HCT116 (cell line): ENCODE data around the gene SLC22A12. TPM values are rescaled to one million over a fixed set of nuclear protein-coding genes. Genes with fewer than 3 reads are reported as not detected.

Experiments used
- ATAC-seq: fragments of 200-7000 bp; cut with Tn5 transposase; 2 replicates; pipeline ENCODE4 v1.9.1; 2020; ENCODE audit warnings: mild to moderate bottlenecking, moderate library complexity
- BruUV-seq: library from RNA; stranded (reverse); fragments of 400-500 nt; replicated peaks from 2 replicates; lab custom pipeline; 2021; lab: Mats Ljungman, UMichigan
- CTCF ChIA-PET: fragments of 300-600 bp; sonication (Branson Sonifier 250); formaldehyde crosslinking; loops from one replicate; lab custom pipeline; 2021; ENCODE audit warnings: antibody characterized with exemption; lab: Charles Lee
- POLR2A ChIA-PET: fragments of 300-600, 350-600 bp; sonication (Branson Sonifier 250); formaldehyde crosslinking; loops from one replicate; lab custom pipeline; 2021; ENCODE audit warnings: antibody characterized with exemption; lab: Charles Lee
- RAD21 ChIA-PET, 2 experiments: fragments of 300-600 bp; sonication (Branson Sonifier 250); formaldehyde crosslinking; loops; one replicate each; lab custom pipeline; 2023; ENCODE audit warnings: low total read pairs in 2 of 2; ENCODE audit not compliant: uncharacterized antibody in 2 of 2, unreplicated experiment in 2 of 2, low non-redundant PET in 1 of 2; lab: Charles Lee
- DNase-seq: peaks from one replicate; pipeline ENCODE4 v3.0.0-alpha.2; 2010; ENCODE audit warnings: low read depth, low spot score
- H2AFZ ChIP-seq: fragments of 200-600 bp; shearing (Covaris generic), sonication (generic); 2 replicates; pipeline ENCODE4 v1.6.1; 2017; ENCODE audit warnings: low read depth, mixed run types, mixed read lengths, antibody characterized with exemption, low read length; ENCODE audit not compliant: poor library complexity, severe bottlenecking
- H3K27ac ChIP-seq: 2 replicates; pipeline ENCODE4 v1.5.1; 2012; ENCODE audit warnings: low read depth, low read length
- H3K27me3 ChIP-seq: fragments of 200-600 bp; sonication (generic); 2 replicates; pipeline ENCODE4 v1.6.1; 2016; ENCODE audit warnings: mixed run types, low read length, mixed read lengths; ENCODE audit not compliant: insufficient read depth
- H3K36me3 ChIP-seq, 2 experiments: fragments of 200-500 bp in 1 of 2; fragments of 200-600 bp in 1 of 2; sonication (Bioruptor generic) in 1 of 2; sonication (generic) in 1 of 2; 2 replicates each; pipeline versions ENCODE4 v1.5.1 to v1.6.1; 2014 to 2016; ENCODE audit warnings: low read length in 2 of 2, inconsistent platforms in 1 of 2, mixed read lengths in 1 of 2, mixed run types in 1 of 2; ENCODE audit not compliant: insufficient read depth in 2 of 2, control insufficient read depth in 1 of 2
- H3K4me1 ChIP-seq, 2 experiments: fragments of 200-600 bp in 1 of 2; sonication (generic) in 1 of 2; 2 replicates each; pipeline versions ENCODE4 v1.5.1 to v1.6.1; 2012 to 2017; ENCODE audit warnings: low read length in 2 of 2, inconsistent platforms in 1 of 2, mild to moderate bottlenecking in 1 of 2, mixed read lengths in 1 of 2, mixed run types in 1 of 2, moderate library complexity in 1 of 2; ENCODE audit not compliant: insufficient read depth in 2 of 2, control insufficient read depth in 1 of 2
- H3K4me2 ChIP-seq: fragments of 200-600 bp; sonication (generic); 2 replicates; pipeline ENCODE4 v1.6.1; 2017; ENCODE audit warnings: mixed run types, low read length, mixed read lengths
- H3K4me3 ChIP-seq, 2 experiments: fragments of 200-600 bp in 1 of 2; sonication (generic) in 1 of 2; replicated peaks in 1 of 2; 2 replicates each; pipeline ENCODE4 v1.5.1; 2011 to 2016; ENCODE audit warnings: low read length in 2 of 2, control low read depth in 1 of 2, low read depth in 1 of 2, mild to moderate bottlenecking in 1 of 2, mixed read lengths in 1 of 2, mixed run types in 1 of 2
- H3K79me2 ChIP-seq: fragments of 200-600 bp; sonication (generic); 2 replicates; pipeline ENCODE4 v1.6.1; 2017; ENCODE audit warnings: mild to moderate bottlenecking, mixed run types, low read length, moderate library complexity, mixed read lengths; ENCODE audit not compliant: insufficient read depth
- H3K9ac ChIP-seq: fragments of 200-600 bp; sonication (generic); 2 replicates; pipeline ENCODE4 v1.6.1; 2016; ENCODE audit warnings: low read length, mixed read lengths
- H3K9me2 ChIP-seq: fragments of 200-600 bp; sonication (generic), shearing (Covaris generic); 2 replicates; pipeline ENCODE4 v1.6.1; 2017; ENCODE audit warnings: mixed run types, mild to moderate bottlenecking, moderate library complexity; ENCODE audit not compliant: insufficient read depth
- H3K9me3 ChIP-seq, 2 experiments: fragments of 200-500 bp in 1 of 2; fragments of 200-600 bp in 1 of 2; sonication (Bioruptor generic) in 1 of 2; sonication (generic) in 1 of 2; 2 replicates each; pipeline ENCODE4 v1.6.1; 2014 to 2017; ENCODE audit warnings: low read length in 2 of 2, mixed read lengths in 2 of 2, inconsistent platforms in 1 of 2, low read depth in 1 of 2, mild to moderate bottlenecking in 1 of 2, mixed run types in 1 of 2, moderate library complexity in 1 of 2; ENCODE audit not compliant: control insufficient read depth in 1 of 2, insufficient read depth in 1 of 2
- H4K20me1 ChIP-seq: fragments of 200-600 bp; sonication (generic), shearing (Covaris generic); 2 replicates; pipeline ENCODE4 v1.6.1; 2017; ENCODE audit warnings: mixed run types, mild to moderate bottlenecking, moderate library complexity; ENCODE audit not compliant: insufficient read depth
- CTCF ChIP-seq, 3 experiments: fragments of 200-600 bp in 1 of 3; sonication (generic) in 1 of 3; IDR thresholded peaks in 2 of 3; conservative IDR thresholded peaks in 1 of 3; 2 replicates each; pipeline ENCODE4 v1.5.1; 2012 to 2017; ENCODE audit warnings: low read depth in 2 of 3, low read length in 2 of 3, antibody characterized with exemption in 1 of 3, borderline replicate concordance in 1 of 3, control low read depth in 1 of 3, mild to moderate bottlenecking in 1 of 3, mixed read lengths in 1 of 3, mixed run types in 1 of 3, moderate library complexity in 1 of 3; ENCODE audit not compliant: insufficient read depth in 1 of 3
- ELF1 ChIP-seq: IDR thresholded peaks from 2 replicates; pipeline ENCODE4 v1.6.1; 2012; ENCODE audit warnings: low read depth, borderline replicate concordance
- EZH2 ChIP-seq: fragments of 200-600 bp; sonication (generic); IDR thresholded peaks from 2 replicates; pipeline ENCODE4 v1.6.1; 2017; ENCODE audit warnings: antibody characterized with exemption, mixed run types
- POLR2AphosphoS5 ChIP-seq: IDR thresholded peaks from 2 replicates; pipeline ENCODE4 v1.6.1; 2011; ENCODE audit warnings: mild to moderate bottlenecking, low read depth, low read length, moderate library complexity
- TCF7L2 ChIP-seq: IDR thresholded peaks from 2 replicates; pipeline ENCODE4 v1.7.0; 2011; ENCODE audit warnings: borderline replicate concordance, inconsistent platforms; ENCODE audit not compliant: insufficient read depth, insufficient read length; ENCODE audit errors: extremely low read depth
- ZFX ChIP-seq: fragments of 450-650 bp; IDR thresholded peaks from 2 replicates; pipeline ENCODE4 v1.6.1; 2017
- ZNF274 ChIP-seq: fragments of 200-500 bp; sonication (Bioruptor generic); IDR thresholded peaks from 2 replicates; pipeline ENCODE4 v1.6.1; 2014; ENCODE audit warnings: mild to moderate bottlenecking, low read depth, low read length, inconsistent platforms
- intact Hi-C: fragments of 100-400 bp; cut with micrococcal nuclease; formaldehyde crosslinking; loops from 2 replicates; pipeline ENCODE4 v1.10.0; 2022
- total RNA-seq: library from RNA; stranded (reverse); gene quantifications from one replicate; pipeline ENCODE4 v1.2.1, GENCODE V29; 2021; ENCODE audit not compliant: unreplicated experiment
- TF ChIP-seq, protein P1 (sequence below): IDR thresholded peaks from 2 replicates; pipeline ENCODE4 v1.6.1; 2012; ENCODE audit warnings: low read depth
- TF ChIP-seq, protein P2 (sequence below): IDR thresholded peaks from 2 replicates; pipeline ENCODE4 v1.6.1; 2011; ENCODE audit warnings: mild to moderate bottlenecking, low read length, moderate library complexity; ENCODE audit not compliant: insufficient replicate concordance; ENCODE audit errors: extremely low read depth

Gene SLC22A12
- total RNA-seq, 1 experiment from 2014 or later, result not detected

GRCh38 chr11:64644647-64645275 is 53.7 kb downstream of the SLC22A12 start (continued):
- TF ChIP-seq, protein P1, sequence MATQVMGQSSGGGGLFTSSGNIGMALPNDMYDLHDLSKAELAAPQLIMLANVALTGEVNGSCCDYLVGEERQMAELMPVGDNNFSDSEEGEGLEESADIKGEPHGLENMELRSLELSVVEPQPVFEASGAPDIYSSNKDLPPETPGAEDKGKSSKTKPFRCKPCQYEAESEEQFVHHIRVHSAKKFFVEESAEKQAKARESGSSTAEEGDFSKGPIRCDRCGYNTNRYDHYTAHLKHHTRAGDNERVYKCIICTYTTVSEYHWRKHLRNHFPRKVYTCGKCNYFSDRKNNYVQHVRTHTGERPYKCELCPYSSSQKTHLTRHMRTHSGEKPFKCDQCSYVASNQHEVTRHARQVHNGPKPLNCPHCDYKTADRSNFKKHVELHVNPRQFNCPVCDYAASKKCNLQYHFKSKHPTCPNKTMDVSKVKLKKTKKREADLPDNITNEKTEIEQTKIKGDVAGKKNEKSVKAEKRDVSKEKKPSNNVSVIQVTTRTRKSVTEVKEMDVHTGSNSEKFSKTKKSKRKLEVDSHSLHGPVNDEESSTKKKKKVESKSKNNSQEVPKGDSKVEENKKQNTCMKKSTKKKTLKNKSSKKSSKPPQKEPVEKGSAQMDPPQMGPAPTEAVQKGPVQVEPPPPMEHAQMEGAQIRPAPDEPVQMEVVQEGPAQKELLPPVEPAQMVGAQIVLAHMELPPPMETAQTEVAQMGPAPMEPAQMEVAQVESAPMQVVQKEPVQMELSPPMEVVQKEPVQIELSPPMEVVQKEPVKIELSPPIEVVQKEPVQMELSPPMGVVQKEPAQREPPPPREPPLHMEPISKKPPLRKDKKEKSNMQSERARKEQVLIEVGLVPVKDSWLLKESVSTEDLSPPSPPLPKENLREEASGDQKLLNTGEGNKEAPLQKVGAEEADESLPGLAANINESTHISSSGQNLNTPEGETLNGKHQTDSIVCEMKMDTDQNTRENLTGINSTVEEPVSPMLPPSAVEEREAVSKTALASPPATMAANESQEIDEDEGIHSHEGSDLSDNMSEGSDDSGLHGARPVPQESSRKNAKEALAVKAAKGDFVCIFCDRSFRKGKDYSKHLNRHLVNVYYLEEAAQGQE, result no peak

DNA sequence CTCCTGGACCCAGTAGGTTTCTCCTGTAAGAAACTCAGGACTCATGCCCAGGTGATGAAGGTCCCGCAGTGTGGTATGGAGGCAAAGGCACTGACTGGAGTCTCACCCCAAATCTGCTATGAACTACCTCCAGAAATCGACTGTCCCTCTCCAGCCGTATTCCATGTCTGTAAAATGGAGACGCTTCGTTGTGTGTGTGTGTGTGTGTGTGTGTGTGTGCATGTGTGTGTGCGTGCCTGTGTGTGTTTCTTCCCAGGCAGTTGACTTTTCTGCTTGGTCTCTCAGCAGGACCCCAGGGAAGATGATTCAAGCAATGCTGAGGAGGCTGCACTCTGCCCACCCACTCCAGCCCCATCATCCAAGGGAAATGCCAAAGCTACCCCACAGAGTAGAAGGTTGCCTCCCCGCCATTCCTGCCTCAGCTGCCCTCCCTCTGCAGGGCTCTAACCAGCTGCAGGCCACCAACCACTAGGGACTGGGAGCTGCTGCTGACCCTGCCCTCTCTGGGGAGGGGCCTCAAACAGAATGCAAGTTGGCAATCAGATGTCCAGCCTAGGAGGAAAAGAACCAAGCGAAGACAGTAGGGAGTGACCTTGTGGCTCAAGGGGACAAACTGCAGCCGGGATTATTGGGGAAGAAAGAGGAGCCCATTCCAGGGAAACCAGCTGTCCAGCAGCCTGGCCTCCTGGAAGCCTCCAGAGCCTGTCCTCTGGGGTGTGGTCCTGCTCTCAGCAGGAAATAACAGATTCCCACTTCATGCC is 56.2 kb downstream of the SLC22A12 start:
- no peaks in the 10 kb centered on the region for H3K79me2 ChIP-seq
- CTCF ChIA-PET, result interaction anchor here (1.0 to 1.5 kb wide), 3 partner anchors 48 to 291 kb away, joined by 3 to 5 read pairs (median 4); no protein-coding TSS in a partner anchor
- no peaks in the 10 kb centered on the region for H3K27me3 ChIP-seq
- no peak for TF ChIP-seq ZFX
- no peak for TF ChIP-seq ZNF274
- no peak for TF ChIP-seq ELF1
- TF ChIP-seq CTCF (IDR thresholded peaks at IDR 0.05 in 2 of 3, conservative IDR thresholded peaks at IDR 0.05 in 1 of 3; ENCODE audit: borderline replicate concordance in 1 of 3, insufficient read depth in 1 of 3, low read depth in 2 of 3, low read length in 2 of 3), result no peak
- TF ChIP-seq, protein P1, result no peak
- TF ChIP-seq TCF7L2, result no peak
- TF ChIP-seq EZH2, result no peak
- TF ChIP-seq, protein P2, sequence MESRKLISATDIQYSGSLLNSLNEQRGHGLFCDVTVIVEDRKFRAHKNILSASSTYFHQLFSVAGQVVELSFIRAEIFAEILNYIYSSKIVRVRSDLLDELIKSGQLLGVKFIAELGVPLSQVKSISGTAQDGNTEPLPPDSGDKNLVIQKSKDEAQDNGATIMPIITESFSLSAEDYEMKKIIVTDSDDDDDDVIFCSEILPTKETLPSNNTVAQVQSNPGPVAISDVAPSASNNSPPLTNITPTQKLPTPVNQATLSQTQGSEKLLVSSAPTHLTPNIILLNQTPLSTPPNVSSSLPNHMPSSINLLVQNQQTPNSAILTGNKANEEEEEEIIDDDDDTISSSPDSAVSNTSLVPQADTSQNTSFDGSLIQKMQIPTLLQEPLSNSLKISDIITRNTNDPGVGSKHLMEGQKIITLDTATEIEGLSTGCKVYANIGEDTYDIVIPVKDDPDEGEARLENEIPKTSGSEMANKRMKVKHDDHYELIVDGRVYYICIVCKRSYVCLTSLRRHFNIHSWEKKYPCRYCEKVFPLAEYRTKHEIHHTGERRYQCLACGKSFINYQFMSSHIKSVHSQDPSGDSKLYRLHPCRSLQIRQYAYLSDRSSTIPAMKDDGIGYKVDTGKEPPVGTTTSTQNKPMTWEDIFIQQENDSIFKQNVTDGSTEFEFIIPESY, result no peak
- no peak for TF ChIP-seq POLR2AphosphoS5

More for the DNA sequence above, 56.2 kb downstream of the SLC22A12 start:
- Histone ChIP-seq H3K4me3 (no peak overlapping the region), H3K9ac (no peak overlapping the region), H3K27ac (no peak overlapping the region), H3K4me2 (no peak overlapping the region), H3K36me3 (no peaks in the 10 kb centered on the region), H3K9me2 (no peaks in the 10 kb centered on the region), H3K9me3 (no peaks in the 10 kb centered on the region), H3K4me1 (no peaks in the 10 kb centered on the region), H4K20me1 (no peaks in the 10 kb centered on the region), H2AFZ (no peak overlapping the region)
- ATAC-seq, result no peak
- DNase-seq, result no peak
- BruUV-seq, result no TSS peak
- POLR2A ChIA-PET, result no interaction called here
- intact Hi-C loops, result no loop called here
- RAD21 ChIA-PET, result no interaction called here
